ENCODE results near the gene AMPH.

GRCh38 chr7:38409531-38409930 lies 221.6 kb downstream of the AMPH start:
- TF ChIP-seq POLR2A (IDR thresholded peaks at IDR 0.05), result no peak
- no peak for TF ChIP-seq CTCF (IDR thresholded peaks at IDR 0.05)
